ENCODE data around the gene PLA2G2A.

GRCh38 chr1:20017741-20018140 is 38.3 kb upstream of the PLA2G2A start:
- TF ChIP-seq POLR2A (IDR thresholded peaks at IDR 0.05), result no peak
- no peak for TF ChIP-seq EP300 (IDR thresholded peaks at IDR 0.05)
- TF ChIP-seq POLR2AphosphoS5 (IDR thresholded peaks at IDR 0.05), result no peak
- TF ChIP-seq CTCF (IDR thresholded peaks at IDR 0.05), result no peak

All from suprapubic skin (tissue), 4 donors.